HCT116 (cell line): ENCODE measurements around the gene SLC7A9.
"Not testable (repeated sequence)": the region's sequence is repeated elsewhere in the genome, so short reads cannot be mapped to it uniquely, and the experiment has no call there.

ENCODE experiments used
- EZH2 ChIP-seq: fragments of 200-600 bp; sonication (generic); IDR thresholded peaks from 2 replicates; pipeline ENCODE4 v1.6.1; 2017; ENCODE audit warnings: antibody characterized with exemption, mixed run types
- FOSL1 ChIP-seq: IDR thresholded peaks from 2 replicates; pipeline ENCODE4 v1.6.1; 2012; ENCODE audit warnings: low read depth
- POLR2A ChIP-seq: IDR thresholded peaks from 2 replicates; pipeline ENCODE4 v1.7.0; 2011; ENCODE audit warnings: borderline replicate concordance; ENCODE audit not compliant: insufficient read depth, insufficient read length; ENCODE audit errors: extremely low read depth
- POLR2AphosphoS5 ChIP-seq: IDR thresholded peaks from 2 replicates; pipeline ENCODE4 v1.6.1; 2011; ENCODE audit warnings: mild to moderate bottlenecking, low read depth, low read length, moderate library complexity
- TF ChIP-seq, protein P1 (sequence below), 3 experiments: fragments of 200-600 bp in 1 of 3; sonication (generic) in 1 of 3; IDR thresholded peaks in 2 of 3; conservative IDR thresholded peaks in 1 of 3; 2 replicates each; pipeline ENCODE4 v1.5.1; 2012 to 2017; ENCODE audit warnings: low read depth in 2 of 3, low read length in 2 of 3, antibody characterized with exemption in 1 of 3, borderline replicate concordance in 1 of 3, control low read depth in 1 of 3, mild to moderate bottlenecking in 1 of 3, mixed read lengths in 1 of 3, mixed run types in 1 of 3, moderate library complexity in 1 of 3; ENCODE audit not compliant: insufficient read depth in 1 of 3
- TF ChIP-seq, protein P2 (sequence below): IDR thresholded peaks from 2 replicates; pipeline ENCODE4 v1.6.1; 2012
- TF ChIP-seq, protein P3 (sequence below): IDR thresholded peaks from 2 replicates; pipeline ENCODE4 v1.6.1; 2011; ENCODE audit warnings: mild to moderate bottlenecking, low read length, moderate library complexity; ENCODE audit not compliant: insufficient replicate concordance; ENCODE audit errors: extremely low read depth

DNA sequence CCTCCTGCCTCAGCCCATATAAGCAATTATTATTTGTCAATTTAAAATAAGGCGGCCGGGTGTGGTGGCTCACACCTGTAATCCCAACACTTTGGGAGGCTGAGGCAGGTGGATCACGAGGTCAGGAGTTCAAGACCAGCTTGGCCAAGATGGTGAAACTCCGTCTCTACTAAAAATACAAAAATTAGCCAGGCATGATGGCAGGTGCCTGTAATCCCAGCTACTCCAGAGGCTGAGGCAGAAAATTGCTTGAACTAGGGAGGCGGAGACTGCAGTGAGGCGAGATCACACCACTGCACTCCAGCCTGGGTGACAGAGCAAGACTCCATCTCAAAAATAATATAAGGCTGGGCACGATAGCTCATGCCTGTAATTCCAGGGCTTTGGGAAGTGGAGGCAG lies 12.7 kb downstream of the SLC7A9 start:
- TF ChIP-seq, protein P1, sequence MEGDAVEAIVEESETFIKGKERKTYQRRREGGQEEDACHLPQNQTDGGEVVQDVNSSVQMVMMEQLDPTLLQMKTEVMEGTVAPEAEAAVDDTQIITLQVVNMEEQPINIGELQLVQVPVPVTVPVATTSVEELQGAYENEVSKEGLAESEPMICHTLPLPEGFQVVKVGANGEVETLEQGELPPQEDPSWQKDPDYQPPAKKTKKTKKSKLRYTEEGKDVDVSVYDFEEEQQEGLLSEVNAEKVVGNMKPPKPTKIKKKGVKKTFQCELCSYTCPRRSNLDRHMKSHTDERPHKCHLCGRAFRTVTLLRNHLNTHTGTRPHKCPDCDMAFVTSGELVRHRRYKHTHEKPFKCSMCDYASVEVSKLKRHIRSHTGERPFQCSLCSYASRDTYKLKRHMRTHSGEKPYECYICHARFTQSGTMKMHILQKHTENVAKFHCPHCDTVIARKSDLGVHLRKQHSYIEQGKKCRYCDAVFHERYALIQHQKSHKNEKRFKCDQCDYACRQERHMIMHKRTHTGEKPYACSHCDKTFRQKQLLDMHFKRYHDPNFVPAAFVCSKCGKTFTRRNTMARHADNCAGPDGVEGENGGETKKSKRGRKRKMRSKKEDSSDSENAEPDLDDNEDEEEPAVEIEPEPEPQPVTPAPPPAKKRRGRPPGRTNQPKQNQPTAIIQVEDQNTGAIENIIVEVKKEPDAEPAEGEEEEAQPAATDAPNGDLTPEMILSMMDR (IDR thresholded peaks at IDR 0.05 in 2 of 3, conservative IDR thresholded peaks at IDR 0.05 in 1 of 3; ENCODE audit: borderline replicate concordance in 1 of 3, insufficient read depth in 1 of 3, low read depth in 2 of 3, low read length in 2 of 3), result not testable (repeated sequence)
- TF ChIP-seq, protein P2, sequence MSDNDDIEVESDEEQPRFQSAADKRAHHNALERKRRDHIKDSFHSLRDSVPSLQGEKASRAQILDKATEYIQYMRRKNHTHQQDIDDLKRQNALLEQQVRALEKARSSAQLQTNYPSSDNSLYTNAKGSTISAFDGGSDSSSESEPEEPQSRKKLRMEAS, result not testable (repeated sequence)
- TF ChIP-seq POLR2A, EZH2, FOSL1, POLR2AphosphoS5: not testable (repeated sequence)
- TF ChIP-seq, protein P3, sequence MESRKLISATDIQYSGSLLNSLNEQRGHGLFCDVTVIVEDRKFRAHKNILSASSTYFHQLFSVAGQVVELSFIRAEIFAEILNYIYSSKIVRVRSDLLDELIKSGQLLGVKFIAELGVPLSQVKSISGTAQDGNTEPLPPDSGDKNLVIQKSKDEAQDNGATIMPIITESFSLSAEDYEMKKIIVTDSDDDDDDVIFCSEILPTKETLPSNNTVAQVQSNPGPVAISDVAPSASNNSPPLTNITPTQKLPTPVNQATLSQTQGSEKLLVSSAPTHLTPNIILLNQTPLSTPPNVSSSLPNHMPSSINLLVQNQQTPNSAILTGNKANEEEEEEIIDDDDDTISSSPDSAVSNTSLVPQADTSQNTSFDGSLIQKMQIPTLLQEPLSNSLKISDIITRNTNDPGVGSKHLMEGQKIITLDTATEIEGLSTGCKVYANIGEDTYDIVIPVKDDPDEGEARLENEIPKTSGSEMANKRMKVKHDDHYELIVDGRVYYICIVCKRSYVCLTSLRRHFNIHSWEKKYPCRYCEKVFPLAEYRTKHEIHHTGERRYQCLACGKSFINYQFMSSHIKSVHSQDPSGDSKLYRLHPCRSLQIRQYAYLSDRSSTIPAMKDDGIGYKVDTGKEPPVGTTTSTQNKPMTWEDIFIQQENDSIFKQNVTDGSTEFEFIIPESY, result not testable (repeated sequence)
